Neural cell (in vitro differentiated cells): Measurements from ENCODE around the gene PGLYRP1. TPM values are rescaled to one million over a fixed set of nuclear protein-coding genes. Genes with fewer than 3 reads are reported as not detected.

ENCODE experiments used
- H2AFZ ChIP-seq: fragments of 200-600, 300-800 bp; sonication (generic), shearing (Covaris generic); 2 replicates; pipeline ENCODE4 v1.6.0; 2014; ENCODE audit warnings: low read depth, mild to moderate bottlenecking, antibody characterized with exemption, low read length, moderate library complexity
- H3F3A ChIP-seq: fragments of 200-600 bp; shearing (Covaris generic); 2 replicates; pipeline ENCODE4 v1.6.1; 2016; ENCODE audit warnings: mild to moderate bottlenecking, moderate library complexity, mixed read lengths, antibody characterized with exemption, low read length; ENCODE audit not compliant: insufficient read depth, poor library complexity, severe bottlenecking
- H3K27ac ChIP-seq: fragments of 200-600, 300-800 bp; sonication (generic), shearing (Covaris generic); 2 replicates; pipeline ENCODE4 v1.5.1; 2014; ENCODE audit warnings: mild to moderate bottlenecking, low read length, moderate library complexity
- H3K27me3 ChIP-seq: fragments of 300-800, 200-600 bp; sonication (generic), shearing (Covaris generic); 2 replicates; pipeline ENCODE4 v1.6.0; 2014; ENCODE audit warnings: mild to moderate bottlenecking, low read depth, low read length, moderate library complexity; ENCODE audit not compliant: insufficient read depth
- H3K36me3 ChIP-seq: fragments of 300-800, 200-600 bp; sonication (generic), shearing (Covaris generic); 2 replicates; pipeline ENCODE4 v1.5.1; 2014; ENCODE audit warnings: mild to moderate bottlenecking, antibody characterized with exemption, low read length, moderate library complexity; ENCODE audit not compliant: insufficient read depth
- H3K4me2 ChIP-seq: fragments of 300-800, 200-600 bp; sonication (generic), shearing (Covaris generic); 2 replicates; pipeline ENCODE4 v1.6.0; 2014; ENCODE audit warnings: mild to moderate bottlenecking, low read length
- H3K4me3 ChIP-seq: fragments of 300-800, 200-600 bp; sonication (generic), shearing (Covaris generic); 2 replicates; pipeline ENCODE4 v1.5.1; 2014; ENCODE audit warnings: mild to moderate bottlenecking, low read length, moderate library complexity
- H3K79me2 ChIP-seq: fragments of 200-600 bp; shearing (Covaris generic); replicated peaks from 2 replicates; pipeline ENCODE4 v1.6.0; 2014; ENCODE audit warnings: mild to moderate bottlenecking, low read length, moderate library complexity; ENCODE audit not compliant: insufficient read depth
- H3K9ac ChIP-seq: fragments of 300-800, 200-600 bp; sonication (generic), shearing (Covaris generic); 2 replicates; pipeline ENCODE4 v1.6.1; 2016; ENCODE audit warnings: mild to moderate bottlenecking, low read length, mixed read lengths
- H3K9me2 ChIP-seq: fragments of 200-600 bp; shearing (Covaris generic); 2 replicates; pipeline ENCODE4 v1.6.1; 2016; ENCODE audit warnings: mild to moderate bottlenecking, low read length, mixed read lengths; ENCODE audit not compliant: insufficient read depth
- H3K9me3 ChIP-seq: fragments of 200-600, 300-800 bp; sonication (generic), shearing (Covaris generic); 2 replicates; pipeline ENCODE4 v1.6.1; 2016; ENCODE audit warnings: mild to moderate bottlenecking, mixed run types, low read length, moderate library complexity, mixed read lengths
- H4K20me1 ChIP-seq: fragments of 200-600 bp; shearing (Covaris generic); 2 replicates; pipeline ENCODE4 v1.6.1; 2016; ENCODE audit warnings: mild to moderate bottlenecking, mixed run types; ENCODE audit not compliant: insufficient read depth
- CTCF ChIP-seq: fragments of 450-650 bp; IDR thresholded peaks from 2 replicates; pipeline ENCODE4 v1.5.1; 2014; ENCODE audit warnings: antibody characterized with exemption, mild to moderate bottlenecking, moderate library complexity; ENCODE audit not compliant: poor library complexity, severe bottlenecking
- EP300 ChIP-seq: fragments of 450-650 bp; conservative IDR thresholded peaks from 2 replicates; pipeline ENCODE4 v1.6.1; 2014; ENCODE audit warnings: antibody characterized with exemption, mild to moderate bottlenecking, moderate library complexity; ENCODE audit not compliant: poor library complexity, severe bottlenecking
- EZH2 ChIP-seq: fragments of 200-600, 300-800 bp; shearing (Covaris generic), sonication (generic); IDR thresholded peaks from 2 replicates; pipeline ENCODE4 v1.6.1; 2014; ENCODE audit warnings: antibody characterized with exemption, low read length, borderline replicate concordance, mild to moderate bottlenecking; ENCODE audit not compliant: insufficient read depth, poor library complexity, severe bottlenecking
- MXI1 ChIP-seq: fragments of 450-650 bp; conservative IDR thresholded peaks from 2 replicates; pipeline ENCODE4 v1.6.1; 2014; ENCODE audit warnings: antibody characterized with exemption, mild to moderate bottlenecking; ENCODE audit not compliant: poor library complexity, severe bottlenecking
- POLR2AphosphoS5 ChIP-seq: IDR thresholded peaks from 2 replicates; pipeline ENCODE4 v1.6.1; 2012
- RAD21 ChIP-seq: fragments of 450-650 bp; conservative IDR thresholded peaks from 2 replicates; pipeline ENCODE4 v1.6.1; 2014; ENCODE audit warnings: antibody characterized with exemption, mild to moderate bottlenecking, moderate library complexity
- REST ChIP-seq: IDR thresholded peaks from 2 replicates; pipeline ENCODE4 v1.6.1; 2012; ENCODE audit warnings: borderline replicate concordance
- SMC3 ChIP-seq: fragments of 450-650 bp; conservative IDR thresholded peaks from 2 replicates; pipeline ENCODE4 v1.6.1; 2014; ENCODE audit warnings: antibody characterized with exemption, mild to moderate bottlenecking, moderate library complexity; ENCODE audit not compliant: poor library complexity
- TAF1 ChIP-seq: IDR thresholded peaks from 2 replicates; pipeline ENCODE4 v1.6.1; 2012; ENCODE audit warnings: low read depth
- polyA plus RNA-seq: library from polyadenylated mRNA; depleted of rRNA; stranded (reverse); fragments of >200 nt; gene quantifications from 2 replicates; pipeline ENCODE4 v1.2.3, GENCODE V29; 2014

Gene PGLYRP1
- polyA plus RNA-seq, 1 donor from 2014 or later: not detected

GRCh38 chr19:46022061-46022430 lies 807 bp downstream of the PGLYRP1 start:
- Histone ChIP-seq H3K27ac (no peak overlapping the region), H2AFZ (no peak overlapping the region), H3K79me2 (no peaks in the 10 kb centered on the region), H3K36me3 (no peaks in the 10 kb centered on the region), H3K9me3 (no peaks in the 10 kb centered on the region), H3K4me2 (no peak overlapping the region), H3K9me2 (no peaks in the 10 kb centered on the region), H4K20me1 (no peaks in the 10 kb centered on the region), H3K9ac (no peak overlapping the region), H3F3A (no peaks in the 10 kb centered on the region), H3K4me3 (no peak overlapping the region), H3K27me3 (no peaks in the 10 kb centered on the region)
- no peak for TF ChIP-seq MXI1
- no peak for TF ChIP-seq EP300
- no peak for TF ChIP-seq REST
- no peak for TF ChIP-seq TAF1
- TF ChIP-seq POLR2AphosphoS5: no peak
- no peak for TF ChIP-seq CTCF
- TF ChIP-seq EZH2: no peak
- TF ChIP-seq SMC3: no peak
- no peak for TF ChIP-seq RAD21

- Histone ChIP-seq H3K27ac (no peak overlapping the region), H3K27me3 (peaks cover under 1% of the 10 kb centered on the region), H3F3A (no peaks in the 10 kb centered on the region), H3K4me2 (no peak overlapping the region), H3K9me3 (no peaks in the 10 kb centered on the region), H2AFZ (no peak overlapping the region), H3K9ac (no peak overlapping the region), H4K20me1 (no peaks in the 10 kb centered on the region), H3K4me3 (no peak overlapping the region), H3K79me2 (no peaks in the 10 kb centered on the region), H3K9me2 (no peaks in the 10 kb centered on the region), H3K36me3 (no peaks in the 10 kb centered on the region)
- no peak for TF ChIP-seq SMC3
- no peak for TF ChIP-seq TAF1
- TF ChIP-seq REST: no peak
- TF ChIP-seq EZH2: no peak
- TF ChIP-seq CTCF: no peak
- no peak for TF ChIP-seq EP300
- no peak for TF ChIP-seq MXI1
- TF ChIP-seq POLR2AphosphoS5: no peak
- TF ChIP-seq RAD21: no peak
Measured at GRCh38 chr19:46021531-46022041, 1.3 kb downstream of the PGLYRP1 start.
